Liver (tissue), 3 donors: Measurements from ENCODE around the gene FOXA2.

Source experiments
- CTCF ChIP-seq: fragments of 150-350 bp; IDR thresholded peaks from 2 replicates; pipeline ENCODE4 v1.5.1; 2017; ENCODE audit warnings: improper control_type of control experiment, low read depth, low read length; ENCODE audit not compliant: missing input control
- EGR1 ChIP-seq, 2 donors: IDR thresholded peaks; 2 replicates each; pipeline ENCODE4 v1.6.1; 2016 to 2018; ENCODE audit warnings: antibody characterized with exemption in 2 of 2, low read depth in 2 of 2
- FOXA1 ChIP-seq: IDR thresholded peaks from 2 replicates; pipeline ENCODE4 v1.6.1; 2016; ENCODE audit warnings: antibody characterized with exemption
- JUND ChIP-seq, 2 donors: IDR thresholded peaks; 2 replicates each; pipeline ENCODE4 v1.6.1; 2016; ENCODE audit warnings: antibody characterized with exemption in 2 of 2
- MAX ChIP-seq: IDR thresholded peaks from 2 replicates; pipeline ENCODE4 v1.6.1; 2016; ENCODE audit warnings: antibody characterized with exemption
- RAD21 ChIP-seq, 2 donors: IDR thresholded peaks; 2 replicates each; pipeline ENCODE4 v1.6.1; 2016; ENCODE audit warnings: antibody characterized with exemption in 2 of 2, mild to moderate bottlenecking in 2 of 2
- donor health status: healthy.
- donor health status: healthy.

DNA sequence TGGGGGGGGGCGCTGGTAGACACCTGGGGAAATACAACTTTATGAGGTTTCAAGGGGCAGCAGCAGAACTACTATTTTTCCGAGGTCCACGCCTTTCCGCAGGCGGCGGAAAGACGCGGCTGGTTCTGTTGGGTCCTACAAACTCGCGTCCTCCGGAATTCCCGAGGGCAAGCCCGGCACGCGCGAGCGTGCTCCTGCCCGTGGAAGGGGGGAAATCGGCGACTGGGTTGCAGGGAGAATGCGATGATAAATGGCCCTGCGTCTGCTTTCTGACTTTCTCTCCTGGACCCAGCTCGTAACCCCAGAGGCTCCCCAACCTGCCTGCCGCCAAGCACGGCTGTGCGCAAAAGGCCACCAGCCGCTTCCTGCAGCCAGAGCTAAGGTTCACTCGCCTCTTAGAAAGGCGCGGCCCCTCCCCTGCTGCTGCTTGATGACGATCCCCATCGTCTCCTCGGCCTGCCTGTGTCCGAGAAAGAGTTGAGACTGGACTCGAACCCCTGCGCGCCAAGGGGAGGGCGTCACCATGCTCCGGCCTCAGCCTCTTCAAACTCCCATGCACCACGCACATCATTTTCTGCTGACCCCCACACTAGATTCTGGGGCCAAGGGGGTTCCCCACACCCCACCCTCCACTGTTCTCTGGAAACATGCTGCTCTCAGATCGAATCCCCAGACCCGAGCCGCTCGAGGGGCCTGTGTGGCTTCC lies 6.7 kb downstream of the FOXA2 start:
- TF ChIP-seq EGR1 (IDR thresholded peaks at IDR 0.05; ENCODE audit: low read depth in 2 of 2) (no peak), CTCF (no peak), MAX (no peak), JUND (IDR thresholded peaks at IDR 0.05) (no peak), RAD21 (IDR thresholded peaks at IDR 0.05) (no peak), FOXA1 (no peak)
